Progenitor cell of endocrine pancreas (in vitro differentiated cells): ENCODE data around the gene NGRN. TPM values are rescaled to one million over a fixed set of nuclear protein-coding genes. Genes with fewer than 3 reads are reported as not detected.
A peak's percentile ranks its signal among the peaks of the same experiment; 100 is the strongest.

Experiments used
- DNase-seq: peaks from one replicate; pipeline ENCODE4 v3.0.0; 2021; ENCODE audit warnings: low spot score; ENCODE audit not compliant: unreplicated experiment
- H3K27ac Mint-ChIP-seq: 2 replicates; pipeline ENCODE4 v1.8.0; 2021; ENCODE audit warnings: mild to moderate bottlenecking, moderate library complexity, mixed read lengths
- H3K27me3 Mint-ChIP-seq: 2 replicates; pipeline ENCODE4 v1.8.0; 2021; ENCODE audit warnings: mixed read lengths
- H3K36me3 Mint-ChIP-seq: 2 replicates; pipeline ENCODE4 v1.8.0; 2022; ENCODE audit warnings: mixed read lengths; ENCODE audit not compliant: insufficient read depth
- H3K4me1 Mint-ChIP-seq: 2 replicates; pipeline ENCODE4 v1.8.0; 2021; ENCODE audit warnings: low read depth, mixed read lengths
- H3K4me3 Mint-ChIP-seq: 2 replicates; pipeline ENCODE4 v1.8.0; 2021; ENCODE audit warnings: low read depth, mild to moderate bottlenecking, moderate library complexity, mixed read lengths
- H3K9me3 Mint-ChIP-seq: 2 replicates; pipeline ENCODE4 v1.8.0; 2021; ENCODE audit warnings: low read depth, mixed read lengths
- CTCF ChIP-seq: fragments of 200-600 bp; sonication (generic); IDR thresholded peaks from one replicate; pipeline ENCODE4 v1.5.0; 2021; ENCODE audit warnings: antibody characterized with exemption, mild to moderate bottlenecking; ENCODE audit not compliant: unreplicated experiment
- total RNA-seq: library from RNA; stranded (reverse); gene quantifications from 2 replicates; pipeline ENCODE4 v1.2.1, GENCODE V29; 2021

Gene NGRN
- total RNA-seq, 1 donor from 2014 or later: 121 TPM

- Mint-ChIP-seq H3K27ac (no peak overlapping the region), H3K27me3 (no peaks in the 10 kb centered on the region), H3K4me3 (no peak overlapping the region), H3K4me1 (peaks cover 1% of the 10 kb centered on the region), H3K36me3 (no peaks in the 10 kb centered on the region), H3K9me3 (no peaks in the 10 kb centered on the region)
- DNase-seq: no peak
- TF ChIP-seq CTCF: no peak
Observed at GRCh38 chr15:90309020-90309419, 43.5 kb downstream of the NGRN start.

- Mint-ChIP-seq H3K27me3 (no peaks in the 10 kb centered on the region), H3K9me3 (no peaks in the 10 kb centered on the region), H3K4me3 (no peak overlapping the region), H3K36me3 (no peaks in the 10 kb centered on the region), H3K4me1 (peaks cover 4% of the 10 kb centered on the region), H3K27ac (no peak overlapping the region)
- no peak for TF ChIP-seq CTCF
- no peak for DNase-seq
Observed at GRCh38 chr15:90315278-90315982, 50.0 kb downstream of the NGRN start.

- no peak overlapping the region for H3K4me3 Mint-ChIP-seq
- no peak for DNase-seq
- H3K4me1 Mint-ChIP-seq: peaks cover 6% of the 10 kb centered on the region
- no peak overlapping the region for H3K27ac Mint-ChIP-seq
- no peaks in the 10 kb centered on the region for H3K36me3 Mint-ChIP-seq
- no peaks in the 10 kb centered on the region for H3K9me3 Mint-ChIP-seq
- TF ChIP-seq CTCF: no peak
- H3K27me3 Mint-ChIP-seq: no peaks in the 10 kb centered on the region
Observed at GRCh38 chr15:90316139-90316538, 50.7 kb downstream of the NGRN start.

- no peak for DNase-seq
- Mint-ChIP-seq H3K4me3 (no peak overlapping the region), H3K9me3 (no peaks in the 10 kb centered on the region), H3K4me1 (peaks cover 13% of the 10 kb centered on the region), H3K27me3 (no peaks in the 10 kb centered on the region), H3K27ac (no peak overlapping the region), H3K36me3 (no peaks in the 10 kb centered on the region)
- TF ChIP-seq CTCF: no peak
Observed at GRCh38 chr15:90318591-90318990, 53.1 kb downstream of the NGRN start.

- Mint-ChIP-seq H3K4me3 (no peak overlapping the region), H3K27ac (no peak overlapping the region), H3K27me3 (no peaks in the 10 kb centered on the region), H3K9me3 (no peaks in the 10 kb centered on the region), H3K36me3 (no peaks in the 10 kb centered on the region), H3K4me1 (peaks cover 13% of the 10 kb centered on the region)
- DNase-seq: peak; percentile 66
- TF ChIP-seq CTCF: peak; percentile 99
Observed at GRCh38 chr15:90320062-90320884, 54.8 kb downstream of the NGRN start.
